ENCODE measurements around the gene PTPN6. TPM values are rescaled to one million over a fixed set of nuclear protein-coding genes. Genes with fewer than 3 reads are reported as not detected.

The PTPN6 gene
- total and polyA plus RNA-seq, 7 donors, result 1.3 to 7.6 (median 3.6) TPM

- H3K9me3 ChIP-seq, result no peaks in the 10 kb centered on the region
- peaks cover 25 to 94% of the 10 kb centered on the region in 2 donors for H3K36me3 ChIP-seq (ENCODE audit: insufficient read depth in 1 of 2, low read depth in 1 of 2)
- H3K27ac ChIP-seq, result no peak overlapping the region
- no peak for DNase-seq
- no peak overlapping the region for H3K4me3 ChIP-seq
- no peaks in the 10 kb centered on the region for H3K4me1 ChIP-seq
- no peaks in the 10 kb centered on the region for H3K27me3 ChIP-seq (ENCODE audit: insufficient read depth in 3 of 3, low read length in 2 of 3)
- intact Hi-C loops (cut with DNase I), result no loop called here
- no peak for TF ChIP-seq CTCF (IDR thresholded peaks at IDR 0.05)
- no peak for ATAC-seq
- WGBS, 3 donors, result 82 to 90% (median 88%) methylated on average over 10 of the region's 10 CpGs
Observed at GRCh38 chr12:6981152-6982052, 30.2 kb downstream of the PTPN6 start.

GRCh38 chr12:6982532-6982931 is 31.4 kb downstream of the PTPN6 start:
- H3K4me3 ChIP-seq, result no peak overlapping the region
- 86 to 89% (median 87%) methylated on average over 7 of the region's 7 CpGs for WGBS, 3 donors
- no peaks in the 10 kb centered on the region for H3K27me3 ChIP-seq (ENCODE audit: insufficient read depth in 3 of 3, low read length in 2 of 3)
- intact Hi-C loops (cut with DNase I), result no loop called here
- ATAC-seq (no peak), DNase-seq (no peak)
- no peaks in the 10 kb centered on the region for H3K4me1 ChIP-seq
- no peak for TF ChIP-seq CTCF (IDR thresholded peaks at IDR 0.05)
- H3K36me3 ChIP-seq (ENCODE audit: insufficient read depth in 1 of 2, low read depth in 1 of 2), result peaks cover 25 to 93% of the 10 kb centered on the region in 2 donors
- H3K9me3 ChIP-seq, result no peaks in the 10 kb centered on the region
- H3K27ac ChIP-seq, result no peak overlapping the region

- Histone ChIP-seq H3K27ac (no peak overlapping the region), H3K9me3 (no peaks in the 10 kb centered on the region), H3K4me3 (no peak overlapping the region), H3K4me1 (no peaks in the 10 kb centered on the region), H3K36me3 (ENCODE audit: insufficient read depth in 1 of 2, low read depth in 1 of 2) (peaks cover 8 to 63% of the 10 kb centered on the region in 2 donors), H3K27me3 (ENCODE audit: insufficient read depth in 3 of 3, low read length in 2 of 3) (no peaks in the 10 kb centered on the region)
- TF ChIP-seq CTCF (IDR thresholded peaks at IDR 0.05), result no peak
- intact Hi-C loops (cut with DNase I), result no loop called here
- DNase-seq, result no peak
- ATAC-seq, result no peak
- 91 to 93% (median 91%) methylated on average over 11 of the region's 11 CpGs for WGBS, 3 donors
Observed at GRCh38 chr12:6987956-6988553, 36.9 kb downstream of the PTPN6 start.

GRCh38 chr12:6996040-6996441 is 44.9 kb downstream of the PTPN6 start:
- peak overlapping the region; percentile 44 for H3K27ac ChIP-seq
- no peak overlapping the region for H3K4me3 ChIP-seq
- DNase-seq, result peak; percentile 58 to 77
- intact Hi-C loops (cut with DNase I), result no loop called here
- TF ChIP-seq CTCF (IDR thresholded peaks at IDR 0.05), result no peak
- no peaks in the 10 kb centered on the region for H3K9me3 ChIP-seq
- H3K36me3 ChIP-seq (ENCODE audit: insufficient read depth in 1 of 2, low read depth in 1 of 2), result peaks cover 0 to 14% of the 10 kb centered on the region in 2 donors
- H3K27me3 ChIP-seq (ENCODE audit: insufficient read depth in 3 of 3, low read length in 2 of 3), result no peaks in the 10 kb centered on the region
- ATAC-seq, result peak; percentile 77 to 85 (median 83)
- H3K4me1 ChIP-seq, result peaks cover 34% of the 10 kb centered on the region
- 27 to 31% (median 28%) methylated on average over 2 of the region's 2 CpGs for WGBS, 3 donors
